Midbrain (tissue), 1 donor: ENCODE measurements around the gene RAB33B.

Experiments
- DNase-seq: peaks from one replicate; lab custom pipeline; 2025; lab: John Stamatoyannopoulos, UW

Gene RAB33B

GRCh38 chr4:139508581-139509237, 54.8 kb downstream of the RAB33B start:
- no peak for DNase-seq

DNA sequence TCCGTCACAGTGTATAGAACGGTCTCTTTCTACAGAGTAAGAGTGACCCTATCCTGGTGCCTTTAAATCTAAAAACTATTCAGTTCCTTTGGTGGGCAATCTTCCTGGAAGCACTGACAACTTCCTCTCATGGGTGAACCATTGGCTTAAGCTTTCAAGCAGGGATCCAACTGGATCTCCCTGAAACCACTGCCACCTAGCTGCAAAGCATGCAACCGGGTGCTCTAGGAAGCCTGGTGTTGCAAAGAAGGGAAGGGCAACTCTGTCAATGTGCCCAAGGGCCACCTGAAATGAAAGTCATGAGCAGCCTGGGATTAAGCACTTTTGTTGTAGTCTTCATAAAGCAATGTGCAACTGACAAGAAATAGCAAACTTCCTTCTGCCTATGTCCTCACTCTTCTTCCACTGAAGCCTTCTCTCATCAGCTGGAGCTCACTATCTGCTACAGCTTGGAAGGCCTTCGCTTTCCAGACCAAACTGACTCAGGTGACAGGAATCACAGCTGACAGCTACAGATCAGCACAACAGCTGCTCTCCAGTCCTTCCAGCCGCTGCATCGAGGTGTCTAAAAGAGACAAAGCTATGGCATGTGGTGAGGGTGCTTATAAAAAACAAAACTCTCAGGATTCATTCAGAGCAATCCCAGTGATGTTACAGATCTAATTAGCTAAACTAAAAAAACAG, 55.9 kb downstream of the RAB33B start:
- peak; percentile 31 for DNase-seq

- DNase-seq = no peak
Observed at GRCh38 chr4:139511320-139511719, 57.4 kb downstream of the RAB33B start.

DNA sequence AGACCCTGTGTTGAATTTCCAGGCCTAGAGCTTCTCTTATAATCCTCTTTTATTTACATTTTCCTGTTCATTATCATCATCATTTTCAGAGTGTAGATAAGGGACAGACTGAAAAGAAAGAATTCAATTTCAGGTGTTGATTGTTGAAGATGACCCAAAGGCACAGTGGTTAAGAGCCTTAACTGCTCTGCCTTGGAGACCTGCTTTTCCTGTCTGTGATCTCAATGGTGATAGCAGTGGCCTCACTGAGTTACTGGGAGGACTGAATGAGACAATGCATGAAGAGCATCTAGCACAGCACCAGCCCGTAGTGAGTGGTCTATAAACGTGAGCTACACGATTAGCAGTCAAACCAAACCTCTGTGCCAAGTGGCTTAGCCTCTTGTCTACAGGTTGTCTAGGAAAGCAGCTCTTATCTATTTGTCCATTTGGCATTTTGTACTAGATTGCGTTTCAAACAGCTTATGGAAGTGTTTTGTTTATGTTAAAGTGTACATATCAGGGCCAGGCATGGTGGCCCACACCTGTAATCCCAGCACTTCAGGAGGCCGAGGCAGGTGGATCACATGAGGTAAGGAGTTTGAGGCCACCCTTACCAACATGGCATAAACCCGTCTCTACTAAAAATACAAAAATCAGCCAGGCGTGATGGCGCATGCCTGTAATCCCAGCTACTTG, 60.6 kb downstream of the RAB33B start:
- no peak for DNase-seq

DNA sequence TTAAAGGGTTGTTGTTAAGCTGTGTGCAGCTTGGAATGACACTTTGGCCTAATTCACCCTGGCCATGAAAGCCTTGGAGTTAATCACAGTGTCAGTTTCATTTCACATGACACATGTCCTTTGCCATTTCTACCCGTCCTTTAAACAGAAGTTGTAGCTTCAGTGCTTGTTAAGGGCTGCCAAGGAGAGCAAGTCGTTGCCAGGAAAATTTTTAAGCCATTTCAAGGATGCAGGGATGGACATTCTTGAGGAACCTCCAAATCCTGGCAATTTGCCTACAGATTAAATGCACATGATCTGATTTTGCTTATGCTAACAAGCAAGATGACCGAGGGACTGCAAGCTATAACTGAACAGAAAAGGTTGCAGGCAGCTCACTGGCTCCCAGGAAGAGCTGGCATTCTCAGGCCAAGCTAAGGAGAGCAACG, 61.6 kb downstream of the RAB33B start:
- no peak for DNase-seq

DNA sequence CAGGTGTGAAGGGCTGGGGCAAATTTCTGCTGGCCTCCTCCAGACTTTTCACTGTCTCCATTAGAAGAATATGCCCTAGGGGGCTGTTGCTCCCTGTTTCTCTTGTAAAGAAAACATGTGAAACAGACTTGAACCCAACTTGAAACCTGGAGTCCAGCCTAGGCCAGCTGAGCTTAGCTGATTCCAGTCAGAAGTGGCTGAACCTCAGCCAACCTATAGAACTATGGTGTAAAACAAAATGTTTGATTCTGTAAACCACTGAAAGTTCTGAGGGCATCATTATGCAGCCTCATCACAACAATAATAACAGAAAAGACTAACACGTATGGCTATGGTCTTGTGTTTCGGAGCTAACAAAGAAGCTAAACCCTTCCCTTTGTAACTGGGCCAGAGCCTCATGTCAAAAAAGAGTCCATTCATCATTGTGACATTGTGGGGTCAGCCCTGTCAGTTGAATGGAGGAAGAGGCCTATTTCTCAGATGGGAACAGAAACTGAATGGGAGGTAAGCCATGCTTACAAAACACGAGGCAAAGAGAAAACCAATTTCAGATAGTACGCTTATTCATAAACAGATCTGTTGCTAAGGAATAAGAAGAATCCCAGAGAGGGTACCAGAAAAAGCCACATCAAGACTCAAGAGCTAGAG, 68.0 kb downstream of the RAB33B start:
- peak; percentile 56 for DNase-seq

DNA sequence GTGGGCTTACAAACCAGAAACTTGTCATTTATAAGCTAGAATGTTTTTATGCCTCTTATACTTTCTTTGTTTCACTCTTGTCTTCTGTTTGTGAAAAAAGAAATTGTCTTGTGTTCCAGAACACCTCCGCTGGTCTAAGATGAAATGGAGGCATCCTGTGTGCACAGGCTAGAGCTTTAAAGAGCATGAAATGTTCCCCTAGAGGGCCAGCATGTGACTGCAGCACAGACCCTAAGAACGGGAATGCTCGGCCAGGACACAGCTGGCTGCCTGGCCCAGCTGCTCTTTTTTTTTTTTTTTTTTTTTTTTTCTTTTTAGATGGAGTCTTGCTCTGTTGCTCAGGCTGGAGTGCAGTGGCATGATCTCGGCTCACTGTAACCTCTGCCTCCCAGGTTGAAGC, 68.5 kb downstream of the RAB33B start:
- DNase-seq = no peak

- no peak for DNase-seq
Observed at GRCh38 chr4:139523076-139523475, 69.2 kb downstream of the RAB33B start.

DNA sequence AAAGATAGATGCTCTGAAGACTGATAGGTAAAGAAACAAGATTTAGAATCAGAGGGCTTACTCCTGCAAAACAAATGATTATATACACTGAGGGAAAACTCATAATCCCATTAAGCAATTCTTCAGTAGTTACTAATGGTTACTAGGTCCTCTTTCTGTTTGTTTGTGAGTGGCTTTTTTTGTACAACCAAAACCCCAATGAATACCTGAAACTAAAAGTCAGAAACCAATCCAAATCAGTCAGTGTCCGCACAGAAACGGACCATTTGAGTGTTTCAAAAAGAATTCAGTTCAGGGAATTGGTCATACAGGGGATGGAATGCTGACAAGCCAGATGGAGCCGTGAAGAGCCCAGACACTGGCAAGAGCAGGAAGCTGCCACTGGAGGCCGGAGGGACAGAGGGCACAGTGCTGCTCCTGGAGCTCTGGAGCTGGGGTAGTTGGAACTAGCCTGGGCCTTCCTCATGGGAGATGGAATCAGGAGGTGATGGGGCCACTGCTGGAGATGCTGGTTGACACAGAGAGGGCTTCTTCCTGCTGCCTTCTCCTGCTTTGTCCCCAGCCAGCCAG, 70.2 kb downstream of the RAB33B start:
- DNase-seq = peak; percentile 8

GRCh38 chr4:139525414-139525813, 71.5 kb downstream of the RAB33B start:
- DNase-seq = no peak
